HEK293 (cell line): ENCODE results near the gene KIRREL1.

ENCODE experiments used
- CTCF ChIA-PET: fragments of 350-600 bp; formaldehyde crosslinking; extraction: SDS; loops from one replicate; lab custom pipeline; 2021; ENCODE audit warnings: antibody characterized with exemption; lab: Yijun Ruan, JAX
- POLR2A ChIA-PET: fragments of 300-600 bp; formaldehyde crosslinking; extraction: SDS; loops from one replicate; lab custom pipeline; 2020; ENCODE audit warnings: antibody characterized with exemption, inconsistent platforms; lab: Yijun Ruan, JAX
- H3K27ac ChIP-seq: fragments of 200-500 bp; sonication (Bioruptor generic); 2 replicates; pipeline ENCODE4 v1.5.1; 2014; ENCODE audit warnings: low read depth, low read length, control low read depth, inconsistent platforms; ENCODE audit errors: extremely low read depth
- H3K36me3 ChIP-seq, 2 experiments: fragments of 200-500 bp in 1 of 2; sonication (Bioruptor generic) in 1 of 2; 1 replicate in 1 of 2; 2 replicates in 1 of 2; pipeline ENCODE4 v1.5.1; 2014 to 2017; ENCODE audit warnings: inconsistent platforms in 2 of 2, low read length in 2 of 2; ENCODE audit not compliant: control insufficient read depth in 2 of 2, insufficient read depth in 1 of 2
- H3K4me1 ChIP-seq: fragments of 200-500 bp; sonication (Bioruptor generic); 2 replicates; pipeline ENCODE4 v1.5.1; 2014; ENCODE audit warnings: mild to moderate bottlenecking, low read length, inconsistent platforms; ENCODE audit not compliant: control insufficient read depth, insufficient read depth
- H3K4me3 ChIP-seq: 2 replicates; pipeline ENCODE4 v1.5.1; 2011; ENCODE audit warnings: low read depth, mild to moderate bottlenecking, control low read depth, low read length, moderate library complexity
- H3K9me3 ChIP-seq: fragments of 200-500 bp; sonication (Bioruptor generic); 2 replicates; pipeline ENCODE4 v1.5.1; 2014; ENCODE audit warnings: low read depth, low read length, inconsistent platforms; ENCODE audit not compliant: control insufficient read depth, insufficient read depth
- CTCF ChIP-seq: fragments of 450-650 bp; formaldehyde crosslinking; IDR thresholded peaks from 2 replicates; pipeline ENCODE4 v1.5.1; 2016; ENCODE audit warnings: missing biosample characterization, missing genetic modification characterization
- GFI1B ChIP-seq: fragments of 450-650 bp; formaldehyde crosslinking; IDR thresholded peaks from 2 replicates; pipeline ENCODE4 v1.5.1; 2016; ENCODE audit warnings: missing biosample characterization, missing genetic modification characterization
- PRDM10 ChIP-seq: fragments of 450-650 bp; formaldehyde crosslinking; IDR thresholded peaks from 2 replicates; pipeline ENCODE4 v1.5.1; 2016; ENCODE audit warnings: missing biosample characterization, missing genetic modification characterization
- RBAK ChIP-seq: fragments of 450-650 bp; formaldehyde crosslinking; IDR thresholded peaks from 2 replicates; pipeline ENCODE4 v1.5.1; 2016; ENCODE audit warnings: missing biosample characterization, missing genetic modification characterization
- YY2 ChIP-seq: fragments of 450-650 bp; formaldehyde crosslinking; IDR thresholded peaks from 2 replicates; pipeline ENCODE4 v1.5.1; 2016; ENCODE audit warnings: missing biosample characterization, missing genetic modification characterization
- ZFHX2 ChIP-seq: fragments of 450-650 bp; formaldehyde crosslinking; conservative IDR thresholded peaks from 2 replicates; pipeline ENCODE4 v1.5.1; 2016; ENCODE audit warnings: missing biosample characterization, missing genetic modification characterization
- ZNF16 ChIP-seq: fragments of 450-650 bp; formaldehyde crosslinking; IDR thresholded peaks from 2 replicates; pipeline ENCODE4 v1.5.1; 2016; ENCODE audit warnings: low read depth, missing biosample characterization, missing genetic modification characterization
- ZNF221 ChIP-seq: fragments of 450-650 bp; formaldehyde crosslinking; IDR thresholded peaks from 2 replicates; pipeline ENCODE4 v1.5.1; 2017; ENCODE audit warnings: missing biosample characterization, missing genetic modification characterization, borderline replicate concordance
- ZNF341 ChIP-seq: fragments of 450-650 bp; formaldehyde crosslinking; IDR thresholded peaks from 2 replicates; pipeline ENCODE4; 2016; ENCODE audit warnings: low read depth, missing biosample characterization, missing genetic modification characterization
- ZNF518A ChIP-seq: fragments of 450-650 bp; formaldehyde crosslinking; conservative IDR thresholded peaks from 2 replicates; pipeline ENCODE4 v1.5.1; 2016; ENCODE audit warnings: low read depth, missing biosample characterization, missing genetic modification characterization
- ZNF580 ChIP-seq: fragments of 450-650 bp; formaldehyde crosslinking; IDR thresholded peaks from 2 replicates; pipeline ENCODE4 v1.5.1; 2016; ENCODE audit warnings: missing biosample characterization, missing genetic modification characterization
- ZNF596 ChIP-seq: fragments of 450-650 bp; IDR thresholded peaks from 2 replicates; pipeline ENCODE4 v1.5.0; 2018; ENCODE audit warnings: missing biosample characterization, mild to moderate bottlenecking, missing genetic modification characterization, moderate library complexity
- ZNF621 ChIP-seq: fragments of 450-650 bp; formaldehyde crosslinking; IDR thresholded peaks from 2 replicates; pipeline ENCODE4 v1.5.1; 2017; ENCODE audit warnings: missing biosample characterization, missing genetic modification characterization
- ZNF792 ChIP-seq: fragments of 450-650 bp; formaldehyde crosslinking; IDR thresholded peaks from 2 replicates; pipeline ENCODE4 v1.5.1; 2016; ENCODE audit warnings: missing biosample characterization, missing genetic modification characterization
- ZNF843 ChIP-seq: fragments of 450-650 bp; formaldehyde crosslinking; IDR thresholded peaks from 2 replicates; pipeline ENCODE4 v1.5.1; 2016; ENCODE audit warnings: missing biosample characterization, missing genetic modification characterization
- ZSCAN16 ChIP-seq: fragments of 450-650 bp; formaldehyde crosslinking; IDR thresholded peaks from 2 replicates; pipeline ENCODE4 v1.5.1; 2016; ENCODE audit warnings: missing biosample characterization, missing genetic modification characterization

Gene KIRREL1

GRCh38 chr1:158038793-158039192 is 45.3 kb downstream of the KIRREL1 start (continued):
- TF ChIP-seq ZNF518A (no peak), ZNF843 (tag by site-specific recombination) (no peak), ZNF580 (tag by site-specific recombination) (no peak), ZSCAN16 (tag by site-specific recombination) (no peak), ZNF596 (tag by site-specific recombination) (no peak), YY2 (tag by site-specific recombination) (no peak), GFI1B (no peak), CTCF (tag by site-specific recombination) (no peak), ZFHX2 (tag by site-specific recombination) (no peak), ZNF221 (tag by site-specific recombination) (no peak), RBAK (no peak)

GRCh38 chr1:158039380-158039779 is 45.9 kb downstream of the KIRREL1 start:
- CTCF ChIA-PET, result interaction anchor here (0.8 to 7.0 kb wide), 3 partner anchors 48 to 76 kb away, joined by 3 to 121 read pairs (median 3); partner anchors contain the start of gene KIRREL1
- TF ChIP-seq ZNF621 (tag by site-specific recombination) (no peak), ZNF341 (no peak), ZNF792 (tag by site-specific recombination) (no peak), ZNF16 (tag by site-specific recombination) (no peak)
- TF ChIP-seq, all 188 proteins: peak for 0
- POLR2A ChIA-PET, result interaction anchor here (0.6 kb wide), 1 partner anchor 46 kb away, joined by 3 read pairs; the partner anchor contains the start of gene KIRREL1

GRCh38 chr1:158040323-158040722 is 46.9 kb downstream of the KIRREL1 start:
- Histone ChIP-seq H3K27ac (no peak overlapping the region), H3K4me1 (no peaks in the 10 kb centered on the region), H3K36me3 (no peaks in the 10 kb centered on the region)
- CTCF ChIA-PET, result interaction anchor here (0.6 to 7.0 kb wide), 3 partner anchors 49 to 80 kb away, joined by 3 to 121 read pairs (median 9); partner anchors contain the start of gene KIRREL1
- POLR2A ChIA-PET, result no interaction called here
- TF ChIP-seq PRDM10, result no peak
- TF ChIP-seq, all 188 proteins: peak for 0
- Histone ChIP-seq H3K4me3 (no peak overlapping the region), H3K9me3 (no peaks in the 10 kb centered on the region)

More at GRCh38 chr1:158039380-158039779, 45.9 kb downstream of the KIRREL1 start:
- Histone ChIP-seq H3K9me3 (no peaks in the 10 kb centered on the region), H3K4me3 (no peak overlapping the region), H3K4me1 (no peaks in the 10 kb centered on the region), H3K27ac (no peak overlapping the region), H3K36me3 (no peaks in the 10 kb centered on the region)
